ENCODE measurements around the gene APBB2. TPM values are rescaled to one million over a fixed set of nuclear protein-coding genes. Genes with fewer than 3 reads are reported as not detected.

The APBB2 gene
- total and polyA plus RNA-seq, 2 of the 4 experiments (the other 2 are of a cell fraction): 47.9 to 75.5 TPM

DNA sequence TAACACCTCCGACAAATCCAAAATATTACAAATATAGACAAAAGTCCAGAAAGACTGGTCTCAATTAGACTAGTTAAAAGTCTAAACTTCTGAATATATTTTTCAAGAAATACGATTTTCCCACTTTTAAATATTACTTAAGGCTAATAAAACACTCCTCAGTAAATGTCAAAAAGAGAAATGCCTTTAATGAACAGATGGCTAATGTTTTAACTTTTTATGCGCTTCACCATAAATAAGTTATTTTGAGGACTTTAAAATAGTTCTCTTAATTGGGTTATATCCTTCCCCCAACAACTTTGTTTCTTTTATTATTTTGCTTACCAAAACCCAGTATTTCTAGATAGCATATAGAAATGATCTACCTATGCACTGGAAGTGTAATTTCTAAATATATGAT lies 201.4 kb downstream of the APBB2 start:
- ChIA-PET POLR2A (ENCODE audit: unreplicated experiment) (no interaction called here), CTCF (no interaction called here)
- H3K79me1 ChIP-seq (ENCODE audit: low read depth in 1 of 2, low read length in 2 of 2): peaks cover 16 to 26% of the 10 kb centered on the region in 2 experiments
- no peak overlapping the region for H3K18ac ChIP-seq (ENCODE audit: low read depth, low read length)
- in situ Hi-C loops (cut with MboI; ENCODE audit: low sequenced_read_pairs): no loop called here
- no peak overlapping the region for H3K56ac ChIP-seq (ENCODE audit: extremely low read depth, insufficient read depth, low read length)
- H2BK15ac ChIP-seq (ENCODE audit: low read depth, low read length): no peak overlapping the region
- H3K4me2 ChIP-seq (ENCODE audit: low read depth, low read length): no peak overlapping the region
- no TSS peak for BruUV-seq (replicated peaks)
- no CpG with 5 or more reads among the region's 3 CpGs for WGBS, 2 experiments (ENCODE audit: extremely low coverage in 2 of 2, insufficient read length in 1 of 2)
- no peak for ATAC-seq (ENCODE audit: low read depth)
- TF ChIP-seq USF2 (IDR thresholded peaks at IDR 0.05; ENCODE audit: low read depth, low read length) (no peak), MAZ (IDR thresholded peaks at IDR 0.05; ENCODE audit: borderline replicate concordance, low read depth, low read length) (no peak), CEBPB (IDR thresholded peaks at IDR 0.05; ENCODE audit: low read depth, low read length) (no peak), CHD1 (IDR thresholded peaks at IDR 0.05; ENCODE audit: low read depth, low read length) (no peak), NFE2L2 (IDR thresholded peaks at IDR 0.05; ENCODE audit: low read depth, low read length) (no peak), ELK1 (IDR thresholded peaks at IDR 0.05; ENCODE audit: borderline replicate concordance, low read depth, low read length) (no peak), POLR2A (IDR thresholded peaks at IDR 0.05; ENCODE audit: low read depth, low read length) (no peak), RAD21 (IDR thresholded peaks at IDR 0.05; ENCODE audit: low read length) (no peak), BHLHE40 (IDR thresholded peaks at IDR 0.05; ENCODE audit: low read depth, low read length) (no peak)
- TF ChIP-seq, protein P1, sequence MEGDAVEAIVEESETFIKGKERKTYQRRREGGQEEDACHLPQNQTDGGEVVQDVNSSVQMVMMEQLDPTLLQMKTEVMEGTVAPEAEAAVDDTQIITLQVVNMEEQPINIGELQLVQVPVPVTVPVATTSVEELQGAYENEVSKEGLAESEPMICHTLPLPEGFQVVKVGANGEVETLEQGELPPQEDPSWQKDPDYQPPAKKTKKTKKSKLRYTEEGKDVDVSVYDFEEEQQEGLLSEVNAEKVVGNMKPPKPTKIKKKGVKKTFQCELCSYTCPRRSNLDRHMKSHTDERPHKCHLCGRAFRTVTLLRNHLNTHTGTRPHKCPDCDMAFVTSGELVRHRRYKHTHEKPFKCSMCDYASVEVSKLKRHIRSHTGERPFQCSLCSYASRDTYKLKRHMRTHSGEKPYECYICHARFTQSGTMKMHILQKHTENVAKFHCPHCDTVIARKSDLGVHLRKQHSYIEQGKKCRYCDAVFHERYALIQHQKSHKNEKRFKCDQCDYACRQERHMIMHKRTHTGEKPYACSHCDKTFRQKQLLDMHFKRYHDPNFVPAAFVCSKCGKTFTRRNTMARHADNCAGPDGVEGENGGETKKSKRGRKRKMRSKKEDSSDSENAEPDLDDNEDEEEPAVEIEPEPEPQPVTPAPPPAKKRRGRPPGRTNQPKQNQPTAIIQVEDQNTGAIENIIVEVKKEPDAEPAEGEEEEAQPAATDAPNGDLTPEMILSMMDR (conservative IDR thresholded peaks at IDR 0.05; ENCODE audit: low read depth, low read length): no peak
- 0 out of 2 replicates have a peak, but pooled peaks cover 6% of the 10 kb centered on the region for H3K9me1 ChIP-seq (ENCODE audit: insufficient read depth, low read length)
- H2BK120ac ChIP-seq (ENCODE audit: low read depth, low read length): no peak overlapping the region
- H3K27ac ChIP-seq (ENCODE audit: insufficient read depth, low read length): no peak overlapping the region
- intact Hi-C loops (cut with micrococcal nuclease): no loop called here
- peaks cover 4% of the 10 kb centered on the region for H3K4me1 ChIP-seq (ENCODE audit: control insufficient read depth, insufficient read depth, low read length)
- H3K36me3 ChIP-seq (ENCODE audit: control insufficient read depth, insufficient read depth, low read length): peaks cover 6% of the 10 kb centered on the region; the same call in 1 of the 2 replicates
- H3K27me3 ChIP-seq (ENCODE audit: control insufficient read depth, insufficient read depth, low read length): no peaks in the 10 kb centered on the region
- no peak overlapping the region for H4K8ac ChIP-seq (ENCODE audit: low read depth in 2 of 2, low read length in 2 of 2)
- no peak overlapping the region for H2AFZ ChIP-seq (replicated peaks; ENCODE audit: low read length, poor library complexity)
- dilution Hi-C loops (cut with HindIII; ENCODE audit: low sequenced_read_pairs, unreplicated experiment): no loop called here
- H3K9ac ChIP-seq (ENCODE audit: low read depth, low read length): no peak overlapping the region
- no peak overlapping the region for H2AK5ac ChIP-seq (ENCODE audit: low read depth, low read length)
- H3K4me3 ChIP-seq (ENCODE audit: insufficient read depth, low read depth, low read length): no peak overlapping the region
- H2AK9ac ChIP-seq (replicated peaks; ENCODE audit: low read depth, low read length, poor library complexity): no peak overlapping the region
- no peak overlapping the region for H3K14ac ChIP-seq (replicated peaks; ENCODE audit: low read depth, low read length)
- DNase-seq: no peak
- H4K5ac ChIP-seq (ENCODE audit: low read depth, low read length): no peak overlapping the region
- H2BK5ac ChIP-seq (ENCODE audit: low read depth, low read length, poor library complexity, severe bottlenecking): no peak overlapping the region
- H3K23ac ChIP-seq (ENCODE audit: low read depth, low read length): no peak overlapping the region
- no peak overlapping the region for H3K4ac ChIP-seq (ENCODE audit: low read depth, low read length)
- no peak overlapping the region for H4K91ac ChIP-seq (ENCODE audit: insufficient read depth, low read depth, low read length)
- H4K20me1 ChIP-seq (ENCODE audit: insufficient read depth, low read length): no peaks in the 10 kb centered on the region
- H2BK20ac ChIP-seq (ENCODE audit: low read depth, low read length): no peak overlapping the region
- H3K9me3 ChIP-seq (ENCODE audit: control insufficient read depth, insufficient read depth, low read length): no peaks in the 10 kb centered on the region

Data from IMR-90 (cell line).